HG03159 (cell line): ENCODE results near the gene ADAM15.

Experiments used
- ATAC-seq: cut with Tn5 transposase; IDR thresholded peaks from one replicate; pipeline ENCODE4 v1.9.1; 2021; ENCODE audit warnings: mild to moderate bottlenecking, moderate library complexity; ENCODE audit not compliant: unreplicated experiment

ADAM15 gene, protein sequence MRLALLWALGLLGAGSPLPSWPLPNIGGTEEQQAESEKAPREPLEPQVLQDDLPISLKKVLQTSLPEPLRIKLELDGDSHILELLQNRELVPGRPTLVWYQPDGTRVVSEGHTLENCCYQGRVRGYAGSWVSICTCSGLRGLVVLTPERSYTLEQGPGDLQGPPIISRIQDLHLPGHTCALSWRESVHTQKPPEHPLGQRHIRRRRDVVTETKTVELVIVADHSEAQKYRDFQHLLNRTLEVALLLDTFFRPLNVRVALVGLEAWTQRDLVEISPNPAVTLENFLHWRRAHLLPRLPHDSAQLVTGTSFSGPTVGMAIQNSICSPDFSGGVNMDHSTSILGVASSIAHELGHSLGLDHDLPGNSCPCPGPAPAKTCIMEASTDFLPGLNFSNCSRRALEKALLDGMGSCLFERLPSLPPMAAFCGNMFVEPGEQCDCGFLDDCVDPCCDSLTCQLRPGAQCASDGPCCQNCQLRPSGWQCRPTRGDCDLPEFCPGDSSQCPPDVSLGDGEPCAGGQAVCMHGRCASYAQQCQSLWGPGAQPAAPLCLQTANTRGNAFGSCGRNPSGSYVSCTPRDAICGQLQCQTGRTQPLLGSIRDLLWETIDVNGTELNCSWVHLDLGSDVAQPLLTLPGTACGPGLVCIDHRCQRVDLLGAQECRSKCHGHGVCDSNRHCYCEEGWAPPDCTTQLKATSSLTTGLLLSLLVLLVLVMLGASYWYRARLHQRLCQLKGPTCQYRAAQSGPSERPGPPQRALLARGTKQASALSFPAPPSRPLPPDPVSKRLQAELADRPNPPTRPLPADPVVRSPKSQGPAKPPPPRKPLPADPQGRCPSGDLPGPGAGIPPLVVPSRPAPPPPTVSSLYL

DNA sequence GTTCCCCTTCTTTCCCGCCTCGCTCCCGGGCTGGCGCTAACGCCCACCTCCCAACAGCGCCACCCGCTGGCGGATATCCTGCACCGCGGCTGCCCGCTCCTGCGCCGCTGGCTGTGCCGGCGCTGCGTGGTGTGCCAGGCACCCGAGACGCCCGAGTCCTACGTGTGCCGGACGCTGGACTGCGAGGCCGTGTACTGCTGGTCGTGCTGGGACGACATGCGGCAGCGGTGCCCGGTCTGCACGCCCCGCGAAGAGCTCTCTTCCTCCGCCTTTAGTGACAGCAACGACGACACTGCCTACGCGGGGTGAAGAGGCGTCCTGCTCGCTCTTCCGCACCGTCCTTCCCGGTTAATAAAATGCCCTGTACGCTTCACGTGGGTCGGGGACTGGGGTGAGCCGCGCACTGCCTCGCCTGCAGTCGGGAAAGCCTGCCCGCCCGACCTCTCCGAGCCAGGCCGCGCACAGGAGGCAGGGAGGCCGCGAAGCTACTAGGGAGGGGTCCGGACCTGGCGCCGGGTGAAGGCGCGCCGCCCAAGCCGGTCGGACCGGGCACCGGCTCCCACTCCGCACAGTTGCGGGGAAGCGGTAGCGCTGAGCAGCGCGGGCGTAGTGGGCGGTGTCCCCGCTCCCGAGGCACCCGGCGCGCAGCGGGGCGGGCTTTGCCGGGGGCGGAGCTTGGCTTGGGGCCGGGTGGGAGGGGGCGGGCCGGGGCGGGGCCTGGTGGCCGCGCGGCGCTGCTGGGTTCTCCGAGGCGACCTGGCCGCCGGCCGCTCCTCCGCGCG, at the start of gene ADAM15:
TSS of gene ADAM15 (plus strand) at position 757 of the 782 bp plus-strand sequence. CDS start 71 bp downstream, outside the sequence.
- peak; percentile 70 for ATAC-seq

DNA sequence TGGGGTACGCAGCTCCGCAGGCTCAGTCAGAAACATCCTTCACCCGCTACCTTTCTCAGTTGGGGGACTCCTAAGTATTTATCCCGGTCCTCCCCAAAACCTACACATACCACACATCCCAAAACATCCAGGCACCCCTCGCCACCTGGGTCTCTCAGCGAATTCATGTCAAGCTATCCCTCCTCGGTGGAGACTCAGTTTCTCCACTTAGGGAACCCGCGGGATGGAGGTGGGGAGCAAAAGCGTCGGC, 49.8 kb upstream of the ADAM15 start:
- ATAC-seq, result no peak

DNA sequence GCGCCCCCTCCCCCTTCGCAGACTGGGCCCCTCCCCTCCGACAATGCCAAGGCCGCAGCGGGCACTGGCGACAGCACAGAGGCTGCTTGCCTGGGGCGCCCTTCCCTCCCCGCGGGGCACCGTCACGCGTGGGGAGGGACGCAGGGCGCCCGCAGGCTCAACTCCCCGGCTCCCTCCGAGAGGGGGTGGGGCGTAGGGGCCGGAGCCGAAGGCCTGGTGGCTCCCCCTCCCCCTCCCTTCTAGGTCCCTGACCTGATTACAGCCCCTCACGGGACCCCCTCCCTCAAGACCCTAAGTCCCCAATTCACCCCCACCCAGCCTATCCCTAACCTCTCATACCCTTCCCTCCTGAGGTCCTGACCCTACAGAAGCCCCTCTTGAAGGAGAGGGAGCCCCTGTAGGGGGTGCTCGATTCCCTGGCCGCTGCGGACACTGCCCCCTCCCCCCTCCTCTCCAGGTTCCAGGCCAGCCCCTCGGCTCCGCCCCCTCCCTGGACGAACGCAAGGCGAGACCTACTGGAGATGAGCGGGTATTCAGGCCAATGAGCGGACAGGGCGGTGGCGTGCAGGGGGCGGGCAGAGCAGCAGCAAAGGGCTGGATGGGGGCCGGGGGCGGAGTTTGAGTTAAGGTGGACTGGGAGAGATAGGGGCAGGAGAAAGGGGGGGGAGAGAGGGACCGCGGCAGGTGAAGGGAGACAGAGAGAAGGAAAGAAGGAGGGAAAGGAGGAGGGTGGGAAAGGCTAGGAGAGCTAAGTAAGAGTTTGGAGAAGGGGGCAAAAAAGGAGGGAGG, 49.2 kb upstream of the ADAM15 start:
- ATAC-seq, result peak; percentile 58

DNA sequence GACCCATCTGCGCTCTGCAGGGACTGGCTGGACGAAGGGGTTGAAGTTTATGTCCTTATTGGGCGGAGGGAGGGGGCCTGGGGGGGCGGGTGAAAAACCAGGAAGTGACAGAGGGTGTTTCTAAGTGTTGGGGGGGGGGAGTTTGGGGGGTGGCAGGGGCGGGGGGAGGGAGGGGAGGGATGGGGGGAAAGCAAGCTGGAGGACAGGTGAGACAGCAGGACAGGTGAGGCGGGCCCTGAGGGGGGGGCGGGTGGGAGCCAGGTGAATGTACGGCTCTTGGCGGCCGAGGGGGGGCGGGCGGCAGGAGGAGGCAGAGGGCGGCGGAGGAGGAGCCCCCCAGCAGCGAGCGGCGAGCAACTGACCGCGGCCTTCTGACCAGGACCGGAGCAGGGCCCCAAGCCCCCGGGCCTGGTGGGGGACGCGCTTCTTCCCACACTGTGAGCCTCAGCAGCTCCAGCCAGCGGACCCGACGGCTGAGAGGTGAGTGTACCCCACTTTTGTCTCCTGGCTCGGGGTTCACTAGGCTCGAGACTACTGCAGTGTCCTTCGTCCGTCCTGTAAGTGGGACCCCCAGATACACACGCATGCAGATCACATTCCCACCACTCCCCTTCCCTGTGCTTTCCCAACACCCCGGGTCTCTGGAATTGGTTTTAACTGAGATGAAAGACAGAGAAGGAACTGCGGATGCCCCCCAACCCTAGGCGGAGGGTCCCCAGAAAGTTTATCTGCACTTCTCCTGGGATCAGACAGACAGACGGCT, 48.5 kb upstream of the ADAM15 start, which contains the start of gene ZBTB7B:
TSS of gene ZBTB7B (plus strand) at position 339 of the 763 bp plus-strand sequence. CDS start 11,859 bp downstream, outside the sequence.
- ATAC-seq, result peak; percentile 3

DNA sequence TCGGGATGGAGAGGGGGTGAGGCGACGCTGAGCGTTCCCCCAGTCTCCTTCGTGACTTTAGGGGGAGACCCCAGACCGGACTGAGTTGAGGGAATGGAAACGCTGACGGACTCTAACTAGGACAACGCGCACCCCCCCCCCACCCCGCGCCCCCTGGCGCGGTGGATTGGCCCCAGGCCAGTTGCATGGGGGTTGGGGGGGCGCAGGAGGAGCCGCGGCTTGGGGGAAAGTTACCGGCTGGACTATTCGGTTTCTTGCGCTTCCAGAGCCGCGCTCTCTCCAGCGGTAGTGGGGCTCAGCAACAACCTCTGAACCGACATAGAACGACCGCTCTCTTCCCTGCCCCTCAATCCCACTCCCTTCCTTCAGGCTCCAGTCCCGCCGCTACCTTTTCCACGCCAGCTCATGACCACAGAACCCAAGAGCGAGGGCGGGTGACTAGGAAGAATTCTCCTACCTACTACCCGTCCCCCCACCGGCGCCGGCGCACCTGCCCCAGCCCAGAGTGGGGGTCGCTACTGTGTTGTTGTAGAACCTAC, 47.8 kb upstream of the ADAM15 start:
- ATAC-seq, result no peak

DNA sequence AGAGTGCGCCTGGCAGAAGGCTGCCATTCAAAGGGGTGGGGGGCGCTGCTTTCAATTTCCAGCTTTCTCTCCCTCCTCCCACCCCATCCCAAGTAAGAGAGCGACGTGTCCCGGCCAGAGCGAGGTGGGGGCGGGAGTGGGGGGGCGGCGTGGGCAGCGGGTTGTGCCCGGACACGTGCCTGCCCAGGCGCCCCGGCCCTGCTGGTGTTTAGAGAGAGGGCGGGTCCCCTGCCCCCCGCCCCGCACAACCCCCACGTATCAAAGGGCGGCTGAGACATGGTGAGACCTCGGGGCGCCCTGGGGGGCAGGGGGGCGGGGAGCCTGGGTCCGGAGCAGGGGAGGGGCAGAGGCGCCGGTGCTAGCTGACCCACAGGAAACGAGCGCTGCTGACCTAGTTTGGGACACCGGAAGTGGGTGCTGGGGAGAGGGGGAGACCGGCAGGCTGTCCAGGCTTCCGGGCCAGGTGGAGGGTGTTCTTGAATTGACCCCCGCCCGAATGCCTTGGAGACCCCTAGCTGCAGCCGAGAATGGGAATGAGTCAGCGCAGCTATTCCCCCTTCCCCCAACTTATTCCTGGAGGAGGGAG, 47.3 kb upstream of the ADAM15 start:
- ATAC-seq, result no peak

DNA sequence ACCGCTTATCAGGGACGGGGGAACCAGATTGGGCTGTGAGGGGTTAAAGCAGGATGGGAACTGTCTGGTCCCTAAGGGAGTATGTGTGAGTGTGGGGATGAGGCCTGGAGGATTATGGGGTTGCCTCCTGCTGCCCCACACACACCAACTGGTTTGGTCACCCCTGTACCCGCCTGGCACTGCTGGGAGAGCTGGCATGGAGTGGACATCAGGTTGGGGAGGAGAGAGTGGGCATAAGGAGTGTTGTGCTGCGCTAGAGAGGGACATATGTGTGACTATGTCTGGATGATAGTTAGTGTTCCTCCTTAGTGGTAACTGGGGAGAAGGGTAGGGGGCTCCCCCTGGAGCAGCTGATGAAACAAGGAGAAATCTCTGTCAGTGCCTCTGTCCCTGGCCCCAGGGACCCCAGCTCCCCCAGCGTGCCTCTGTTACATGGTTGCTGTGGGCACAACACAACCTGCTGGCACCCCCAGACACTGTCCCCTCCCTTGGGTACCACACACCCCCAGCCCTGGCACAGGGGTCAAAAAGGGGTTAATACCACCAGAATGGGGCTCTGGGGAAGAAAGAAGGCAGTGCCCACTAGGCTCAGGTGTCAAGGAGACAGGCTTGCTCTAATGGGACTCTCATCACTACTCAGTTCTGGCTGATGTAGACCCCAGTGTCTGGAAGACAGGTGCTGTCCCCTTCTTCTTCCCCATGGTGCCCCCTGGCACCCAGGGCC, 46.6 kb upstream of the ADAM15 start:
- ATAC-seq, result no peak

DNA sequence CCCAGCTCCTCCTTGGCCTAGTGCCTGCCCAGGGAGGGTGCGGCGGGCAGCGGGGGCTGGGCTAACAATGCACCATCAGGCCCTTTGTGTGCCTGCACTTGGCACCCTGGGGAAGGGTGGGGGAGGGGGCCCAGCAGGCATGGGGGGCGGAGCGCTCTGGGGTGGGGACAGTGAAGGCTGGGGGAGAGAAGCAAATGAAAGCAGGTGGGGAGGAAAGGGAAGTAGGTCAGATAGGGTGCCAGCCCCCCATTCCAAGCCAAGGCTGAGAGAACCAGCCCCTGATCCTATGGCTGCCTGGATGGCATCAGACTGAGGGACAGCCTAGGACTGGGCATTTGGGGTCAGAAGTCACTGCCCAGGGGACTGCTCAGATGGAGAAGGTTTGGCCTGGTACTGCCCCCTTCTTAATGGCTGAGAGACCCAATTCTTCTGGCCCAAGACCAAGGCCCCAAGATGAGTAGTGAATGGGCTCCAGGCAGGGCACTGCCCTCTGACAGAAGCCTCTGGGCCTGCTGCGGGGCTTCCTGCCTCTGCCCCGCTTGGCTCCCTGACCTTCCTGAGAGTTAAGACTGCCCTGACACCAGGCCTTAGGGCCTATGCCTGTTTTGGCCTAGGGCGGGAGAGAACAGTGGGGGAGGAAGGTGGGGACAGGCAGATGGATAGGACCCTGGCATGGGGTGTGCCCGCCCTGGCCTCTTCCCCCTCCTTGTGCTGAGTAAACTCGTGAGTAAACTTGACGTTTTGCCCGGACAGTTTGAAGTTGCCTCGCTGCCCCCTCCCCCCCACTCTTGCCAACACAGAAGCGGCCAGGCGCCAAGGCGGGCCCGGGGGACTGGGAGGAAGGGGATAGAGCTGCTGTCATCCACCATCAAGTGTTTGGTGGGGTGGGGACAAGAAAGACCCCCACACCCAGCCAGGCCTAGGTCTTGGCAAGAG, 45.8 kb upstream of the ADAM15 start:
- no peak for ATAC-seq

DNA sequence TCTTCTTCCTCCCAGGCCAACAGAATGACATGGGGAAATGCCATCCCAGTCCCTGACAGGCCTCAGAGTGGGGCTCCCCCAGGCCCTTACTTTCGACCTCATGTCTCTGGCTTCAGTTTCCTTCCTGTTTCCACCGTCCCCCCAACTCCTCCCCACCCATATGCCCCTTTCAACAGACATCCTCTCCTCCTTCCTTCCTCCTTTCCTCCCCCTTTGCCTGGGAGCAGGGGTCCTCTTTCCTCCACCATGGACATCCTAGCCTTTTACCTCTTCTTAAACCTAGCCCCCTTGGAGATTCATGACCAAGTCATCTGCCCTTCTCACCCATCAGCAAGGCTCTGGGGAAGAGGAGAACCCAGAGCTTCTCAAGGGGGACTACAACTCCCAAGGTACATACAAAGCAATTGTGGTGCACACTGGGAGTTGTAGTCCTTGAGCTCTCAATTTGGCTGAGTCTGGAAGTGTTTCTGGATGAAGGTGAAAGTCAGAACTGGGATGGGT, 44.5 kb upstream of the ADAM15 start:
- no peak for ATAC-seq

DNA sequence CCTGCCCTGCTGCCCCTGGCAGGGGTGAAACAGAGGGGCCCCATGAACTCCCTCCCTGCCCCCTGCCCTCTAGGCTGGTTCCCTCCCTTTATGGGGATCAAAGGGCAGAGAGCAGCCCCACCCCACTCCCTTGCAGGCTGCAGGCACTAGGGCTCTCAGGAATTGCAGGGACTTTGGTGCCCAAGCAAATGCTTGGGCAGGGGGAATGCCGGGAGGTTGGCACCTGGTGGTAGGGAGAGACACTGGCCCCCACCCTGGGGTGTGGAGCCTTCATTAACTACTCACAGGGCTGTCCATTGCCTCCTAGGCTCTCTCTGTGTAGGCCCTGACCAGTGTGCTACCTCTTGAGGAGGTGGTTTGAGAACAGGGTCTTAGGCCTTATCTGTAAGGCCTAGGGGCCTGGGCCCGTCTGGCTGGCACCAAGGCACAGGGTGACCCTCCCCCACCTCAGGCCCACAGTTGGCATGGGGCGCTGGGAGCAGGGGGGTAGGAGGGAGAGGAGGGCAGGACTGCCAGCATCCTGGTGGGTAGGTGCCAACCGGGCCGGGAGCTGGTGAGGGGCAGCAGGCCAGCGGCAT, 43.8 kb upstream of the ADAM15 start:
- ATAC-seq, result no peak

DNA sequence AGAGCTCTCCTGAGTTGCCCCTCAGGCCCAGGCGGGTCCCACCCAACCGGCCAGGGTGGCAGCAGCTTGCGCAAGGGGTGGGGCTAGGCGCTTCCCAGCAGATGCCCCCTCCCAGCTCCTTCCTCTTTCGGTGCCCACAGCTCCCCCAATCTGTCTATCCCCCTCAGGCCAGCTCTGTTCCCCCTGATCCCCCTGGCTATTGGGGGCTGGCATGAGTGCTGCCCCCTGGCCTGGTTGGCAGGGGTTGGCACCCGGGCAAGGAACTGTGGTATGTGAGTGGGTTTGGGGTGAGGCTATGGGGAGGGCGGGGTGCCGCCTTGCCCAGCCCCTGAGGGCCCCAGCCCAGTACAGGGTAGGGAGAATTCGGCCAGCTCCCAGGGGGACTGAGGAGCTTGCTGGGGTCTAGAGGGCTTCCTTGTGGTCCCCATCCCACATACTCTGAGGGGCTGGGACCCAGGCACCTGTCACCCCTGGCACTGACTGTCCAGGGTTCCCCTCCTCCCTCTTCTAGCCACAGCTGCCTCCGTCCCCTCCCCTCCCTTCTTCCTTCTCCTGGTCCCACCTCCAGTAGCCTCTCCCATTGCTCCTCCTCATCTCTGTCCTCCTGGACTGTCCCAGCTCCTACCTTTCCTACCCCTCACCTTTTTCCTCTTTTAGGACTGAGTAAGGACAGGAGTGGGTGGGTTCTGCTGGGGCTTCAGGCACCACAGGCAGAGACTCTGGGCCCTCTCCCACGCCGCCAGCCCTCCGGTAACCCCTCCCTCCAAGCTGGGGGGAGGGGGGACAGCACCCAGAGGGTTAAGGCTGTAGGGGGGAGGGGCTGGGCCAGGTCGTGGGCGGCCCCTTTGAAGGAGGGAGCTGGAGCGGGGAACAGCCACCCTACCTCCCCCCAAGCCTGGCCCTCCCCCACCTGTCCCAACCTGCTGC, 42.8 kb upstream of the ADAM15 start:
- ATAC-seq, result no peak

DNA sequence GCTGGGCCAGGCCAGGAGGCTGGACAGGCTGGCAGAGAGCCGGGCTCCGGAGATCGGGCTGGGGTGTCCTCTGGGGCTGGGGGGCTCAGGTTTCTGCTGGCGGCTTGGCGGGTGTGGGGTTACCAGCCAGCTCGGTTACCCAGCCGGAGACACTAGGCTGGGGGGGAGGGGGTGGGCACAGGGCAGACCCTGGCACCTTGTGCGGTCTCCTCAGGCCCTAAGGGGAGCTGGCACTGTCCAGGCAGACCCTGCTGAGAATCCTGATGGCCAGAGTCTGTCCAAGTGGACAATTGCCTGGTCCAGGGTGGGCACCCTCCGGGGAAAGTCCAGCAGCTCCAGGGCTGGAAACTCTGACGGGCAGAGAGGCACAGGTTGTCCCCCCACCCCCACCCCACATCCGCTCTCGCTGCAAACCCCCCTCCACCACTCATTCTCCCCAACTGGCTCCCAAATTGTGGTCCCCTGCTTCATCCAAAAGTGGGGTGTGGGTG, 41.9 kb upstream of the ADAM15 start:
- no peak for ATAC-seq

DNA sequence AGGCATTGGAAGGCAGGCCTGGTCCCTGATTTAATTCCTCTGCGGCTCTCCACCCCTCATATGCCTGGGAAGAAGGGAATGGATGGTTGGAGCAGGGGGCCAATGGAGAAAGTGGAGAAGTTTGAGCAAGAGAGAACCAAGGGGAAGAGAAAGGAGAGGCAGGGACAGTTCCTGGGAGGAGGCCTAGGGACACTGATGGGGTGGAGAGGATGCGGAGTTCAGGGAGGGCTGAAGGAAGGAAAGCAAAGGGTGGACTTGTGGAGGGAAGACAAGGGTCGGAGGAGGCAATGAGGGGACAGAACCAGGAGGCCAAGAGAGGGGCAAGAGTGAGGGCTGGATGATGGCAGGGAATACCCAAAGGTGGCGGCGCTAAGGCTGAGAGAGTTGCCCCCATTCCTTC, 41.4 kb upstream of the ADAM15 start:
- ATAC-seq, result no peak

DNA sequence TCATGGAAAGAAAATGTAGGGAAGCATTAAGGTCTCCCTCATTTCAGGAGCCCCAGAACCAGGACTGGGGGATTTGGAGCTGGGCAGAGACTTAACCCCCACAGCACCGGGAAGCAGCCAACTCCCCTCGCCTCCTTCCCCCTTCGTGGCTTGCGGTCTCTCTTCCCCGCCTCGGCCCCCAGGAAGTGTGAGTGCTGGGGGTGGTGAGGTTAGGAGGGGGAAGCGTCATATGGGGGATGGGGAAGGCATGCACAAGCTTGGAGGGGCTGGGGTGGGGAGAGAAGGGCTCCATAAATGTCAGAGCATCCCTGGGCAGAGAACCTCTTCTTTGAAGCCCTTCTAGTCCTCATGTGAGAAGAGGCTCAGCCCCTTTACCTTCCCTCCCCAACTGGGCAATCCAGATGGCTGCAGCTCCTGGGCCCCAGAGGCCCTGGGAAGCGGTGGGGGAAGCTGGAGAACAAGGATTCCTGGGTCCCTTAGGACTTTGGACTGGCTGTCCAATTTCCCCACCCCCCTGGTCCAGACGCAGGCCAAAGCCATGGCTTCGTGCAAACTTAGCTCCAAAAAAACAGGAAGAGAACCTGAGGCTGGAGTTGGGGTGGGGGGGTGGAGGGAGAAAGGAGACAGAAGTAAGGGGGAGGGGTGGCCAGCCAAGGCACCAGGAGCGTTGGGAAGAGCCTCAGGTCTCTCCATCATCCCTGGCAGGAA, 40.8 kb upstream of the ADAM15 start:
- ATAC-seq, result no peak

DNA sequence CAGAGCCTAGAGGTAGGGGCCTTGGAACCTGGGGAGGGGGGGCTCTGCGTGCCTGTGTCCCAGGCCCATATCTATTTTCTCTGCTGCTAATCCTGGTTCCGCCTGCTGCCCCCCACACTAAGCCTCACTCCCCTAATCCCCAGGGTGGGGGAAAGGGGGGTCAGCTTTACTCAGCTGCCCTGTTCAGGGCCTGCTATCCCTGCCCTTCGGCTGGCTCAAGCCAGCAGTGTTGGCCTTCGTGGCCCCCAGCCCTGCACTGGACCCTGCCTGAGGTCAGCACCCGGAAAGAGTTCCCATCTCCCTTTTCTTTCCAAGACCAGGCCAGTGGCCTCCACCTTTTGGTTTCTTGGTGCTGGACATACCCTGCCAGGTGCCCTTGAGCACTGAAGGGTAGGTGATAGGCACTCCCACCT, 40.1 kb upstream of the ADAM15 start:
- no peak for ATAC-seq
